HepG2 (cell line): Measurements from ENCODE around the gene TBRG4. TPM values are rescaled to one million over a fixed set of nuclear protein-coding genes. Genes with fewer than 3 reads are reported as not detected.

Source experiments
- ATAC-seq: fragments of 200-7000 bp; cut with Tn5 transposase; 3 replicates; pipeline ENCODE4 v1.9.1; 2020; ENCODE audit warnings: mild to moderate bottlenecking, moderate library complexity
- BruUV-seq: library from RNA; stranded (reverse); fragments of 400-500 nt; replicated peaks from 2 replicates; lab custom pipeline; 2021; lab: Mats Ljungman, UMichigan
- CTCF ChIA-PET: fragments of 300-600 bp; formaldehyde crosslinking; extraction: SDS; loops from one replicate; lab custom pipeline; 2021; ENCODE audit warnings: low total read pairs, inconsistent platforms, low intra/inter-chr PET ratio; lab: Yijun Ruan, JAX
- POLR2A ChIA-PET: fragments of 350-600 bp; sonication (Branson Sonifier 250); formaldehyde crosslinking; loops from one replicate; lab custom pipeline; 2020; ENCODE audit warnings: antibody characterized with exemption, inconsistent platforms; lab: Yijun Ruan, JAX
- DNase-seq: peaks from one replicate; pipeline ENCODE4 v3.0.0-alpha.2; 2015; ENCODE audit warnings: low spot score
- FAIRE-seq: peaks from 3 replicates; lab custom pipeline; 2011; peaks lifted over from hg19 to GRCh38; lab: Jason Lieb, UNC
- H2AFZ ChIP-seq: one replicate; pipeline ENCODE4 v1.6.1; 2011; ENCODE audit warnings: low read length, inconsistent platforms
- H3K27ac ChIP-seq: fragments of 300-600 bp; 3 replicates; pipeline ENCODE4 v1.8.0; 2011; ENCODE audit warnings: mixed run types, mild to moderate bottlenecking, mixed read lengths, low read length, inconsistent platforms; ENCODE audit not compliant: insufficient read depth; ENCODE audit errors: extremely low read length
- H3K27me3 ChIP-seq, 2 experiments: fragments of 200-600 bp in 1 of 2; 2 replicates in 1 of 2; 3 replicates in 1 of 2; pipeline versions ENCODE4 v1.6.0 to v1.8.0; 2011; ENCODE audit warnings: low read length in 2 of 2, mild to moderate bottlenecking in 2 of 2, moderate library complexity in 2 of 2, inconsistent platforms in 1 of 2; ENCODE audit not compliant: insufficient read depth in 2 of 2, control insufficient read depth in 1 of 2
- H3K36me3 ChIP-seq, 2 experiments: fragments of 200-600 bp in 1 of 2; replicated peaks in 1 of 2; 2 replicates in 1 of 2; 3 replicates in 1 of 2; pipeline versions ENCODE4 v1.5.1 to v1.8.0; 2011; ENCODE audit warnings: low read length in 2 of 2, inconsistent platforms in 1 of 2; ENCODE audit not compliant: insufficient read depth in 2 of 2, control insufficient read depth in 1 of 2
- H3K4me1 ChIP-seq: 2 replicates; pipeline ENCODE4 v1.5.1; 2012; ENCODE audit warnings: low read length, inconsistent platforms; ENCODE audit not compliant: insufficient read depth
- H3K4me2 ChIP-seq: 2 replicates; pipeline ENCODE4 v1.6.0; 2011; ENCODE audit warnings: low read depth, low read length, inconsistent platforms
- H3K4me3 ChIP-seq, 3 experiments: fragments of 200-600 bp in 1 of 3; sonication (generic), shearing (Covaris generic) in 1 of 3; replicated peaks in 1 of 3; 2 replicates each; pipeline ENCODE4 v1.5.1; 2011 to 2016; ENCODE audit warnings: low read length in 3 of 3, inconsistent platforms in 2 of 3, low read depth in 2 of 3, mild to moderate bottlenecking in 2 of 3, control low read depth in 1 of 3, mixed read lengths in 1 of 3; ENCODE audit not compliant: insufficient read depth in 1 of 3
- H3K79me2 ChIP-seq: one replicate; pipeline ENCODE4 v1.6.1; 2011; ENCODE audit warnings: low read length, inconsistent platforms; ENCODE audit not compliant: insufficient read depth
- H3K9ac ChIP-seq: 2 replicates; pipeline ENCODE4 v1.6.0; 2011; ENCODE audit warnings: mild to moderate bottlenecking, low read depth, low read length, inconsistent platforms; ENCODE audit not compliant: insufficient read depth
- H3K9me3 ChIP-seq: 2 replicates; pipeline ENCODE4 v1.5.1; 2012; ENCODE audit warnings: mild to moderate bottlenecking, low read length
- H4K20me1 ChIP-seq: 2 replicates; pipeline ENCODE4 v1.6.0; 2011; ENCODE audit warnings: inconsistent platforms, mild to moderate bottlenecking, low read length, moderate library complexity; ENCODE audit not compliant: insufficient read depth
- SMYD3 ChIP-seq: sonication (generic); formaldehyde crosslinking; IDR thresholded peaks from 2 replicates; pipeline ENCODE4 v1.8.1; 2023; ENCODE audit warnings: mild to moderate bottlenecking, missing genetic modification reagents
- SYNCRIP ChIP-seq: fragments of 200-400 bp; formaldehyde crosslinking; IDR thresholded peaks from 2 replicates; pipeline ENCODE4 v1.6.1; 2018; ENCODE audit warnings: mild to moderate bottlenecking, low read depth, low read length; ENCODE audit not compliant: insufficient read depth
- ZNF678 ChIP-seq: sonication (generic); formaldehyde crosslinking; IDR thresholded peaks from 2 replicates; pipeline ENCODE4 v1.4.0; 2020; ENCODE audit warnings: mild to moderate bottlenecking, missing genetic modification reagents
- WGBS: methylation state at CpG from one replicate; pipeline ENCODE4 v1.1.6; 2017; ENCODE audit warnings: low lambda C conversion rate; 5-methylcytosine and 5-hydroxymethylcytosine counted together
- in situ Hi-C: cut with HindIII; loops from 2 replicates; pipeline ENCODE4 v1.10.0; 2017; ENCODE audit warnings: low pct_unique_long_range_greater_than_20kb; ENCODE audit not compliant: extremely low pct_ligation_motif_present
- intact Hi-C: fragments of 100-400 bp; cut with micrococcal nuclease; formaldehyde crosslinking; loops from one replicate; pipeline ENCODE4 v1.10.0; 2022; ENCODE audit not compliant: unreplicated experiment
- polyA plus RNA-seq, 8 experiments: library from polyadenylated mRNA; depleted of rRNA in 3 of 8; stranded (reverse) in 7 of 8; unstranded in 1 of 8; fragments of >200 nt; fragmentation: Illumina TruSeq in 4 of 8; extraction: Trizol in 4 of 8; gene quantifications; 2 replicates each; pipeline versions ENCODE4 v1.2.1 to v1.2.3, GENCODE V29; 2011 to 2016; ENCODE audit warnings: low read depth in 4 of 8, missing spikeins in 1 of 8, mixed read lengths in 1 of 8; ENCODE audit not compliant: insufficient read depth in 1 of 8
- total RNA-seq, 5 experiments: library from RNA; depleted of rRNA; stranded (reverse); fragments of >200 nt; fragmentation: Illumina TruSeq; extraction: Trizol; gene quantifications; 2 replicates each; pipeline ENCODE4 v1.2.3, GENCODE V29; 2016; ENCODE audit warnings: low read depth in 1 of 5
- TF ChIP-seq, protein P1 (sequence below): sonication (generic); formaldehyde crosslinking; IDR thresholded peaks from 2 replicates; pipeline ENCODE4 v1.5.0; 2020; ENCODE audit warnings: mild to moderate bottlenecking, missing genetic modification reagents
- TF ChIP-seq, protein P2 (sequence below): sonication (generic); IDR thresholded peaks from 2 replicates; pipeline ENCODE4 v1.6.1; 2016; ENCODE audit warnings: low read depth, borderline replicate concordance
- TF ChIP-seq, protein P3 (sequence below): fragments of 450-650 bp; IDR thresholded peaks from 2 replicates; pipeline ENCODE4 v1.6.1; 2016

TBRG4 gene
- total and polyA plus RNA-seq, 2 of the 13 experiments (the other 11 are each of a cell fraction or from before 2014, with no cell fraction given) = 87.8 to 107 TPM

DNA sequence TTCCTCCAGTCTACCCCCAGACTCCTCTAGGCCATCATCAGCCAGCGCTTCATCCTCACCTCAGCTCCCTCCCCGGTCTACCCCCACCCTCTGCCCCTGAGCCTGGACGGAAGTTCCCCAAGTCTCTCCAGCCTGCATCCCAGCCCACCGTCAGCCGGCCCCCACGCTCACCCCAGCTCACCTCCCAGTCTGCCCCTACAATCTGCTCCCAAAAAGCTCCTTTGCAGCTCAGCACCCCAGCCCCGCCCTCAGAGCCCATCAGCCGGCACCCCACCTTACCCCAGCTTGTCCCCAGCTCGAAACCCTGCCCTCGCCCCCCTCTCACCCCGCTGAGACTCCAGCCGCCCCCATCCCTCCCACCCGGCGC is 45.8 kb upstream of the TBRG4 start (continued):
- TF ChIP-seq, protein P1, sequence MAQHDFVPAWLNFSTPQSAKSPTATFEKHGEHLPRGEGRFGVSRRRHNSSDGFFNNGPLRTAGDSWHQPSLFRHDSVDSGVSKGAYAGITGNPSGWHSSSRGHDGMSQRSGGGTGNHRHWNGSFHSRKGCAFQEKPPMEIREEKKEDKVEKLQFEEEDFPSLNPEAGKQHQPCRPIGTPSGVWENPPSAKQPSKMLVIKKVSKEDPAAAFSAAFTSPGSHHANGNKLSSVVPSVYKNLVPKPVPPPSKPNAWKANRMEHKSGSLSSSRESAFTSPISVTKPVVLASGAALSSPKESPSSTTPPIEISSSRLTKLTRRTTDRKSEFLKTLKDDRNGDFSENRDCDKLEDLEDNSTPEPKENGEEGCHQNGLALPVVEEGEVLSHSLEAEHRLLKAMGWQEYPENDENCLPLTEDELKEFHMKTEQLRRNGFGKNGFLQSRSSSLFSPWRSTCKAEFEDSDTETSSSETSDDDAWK = no peak
- TF ChIP-seq, protein P2, sequence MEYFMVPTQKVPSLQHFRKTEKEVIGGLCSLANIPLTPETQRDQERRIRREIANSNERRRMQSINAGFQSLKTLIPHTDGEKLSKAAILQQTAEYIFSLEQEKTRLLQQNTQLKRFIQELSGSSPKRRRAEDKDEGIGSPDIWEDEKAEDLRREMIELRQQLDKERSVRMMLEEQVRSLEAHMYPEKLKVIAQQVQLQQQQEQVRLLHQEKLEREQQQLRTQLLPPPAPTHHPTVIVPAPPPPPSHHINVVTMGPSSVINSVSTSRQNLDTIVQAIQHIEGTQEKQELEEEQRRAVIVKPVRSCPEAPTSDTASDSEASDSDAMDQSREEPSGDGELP = no peak
- TF ChIP-seq SYNCRIP (no peak), SMYD3 (CRISPR knock-in tag) (no peak)

DNA sequence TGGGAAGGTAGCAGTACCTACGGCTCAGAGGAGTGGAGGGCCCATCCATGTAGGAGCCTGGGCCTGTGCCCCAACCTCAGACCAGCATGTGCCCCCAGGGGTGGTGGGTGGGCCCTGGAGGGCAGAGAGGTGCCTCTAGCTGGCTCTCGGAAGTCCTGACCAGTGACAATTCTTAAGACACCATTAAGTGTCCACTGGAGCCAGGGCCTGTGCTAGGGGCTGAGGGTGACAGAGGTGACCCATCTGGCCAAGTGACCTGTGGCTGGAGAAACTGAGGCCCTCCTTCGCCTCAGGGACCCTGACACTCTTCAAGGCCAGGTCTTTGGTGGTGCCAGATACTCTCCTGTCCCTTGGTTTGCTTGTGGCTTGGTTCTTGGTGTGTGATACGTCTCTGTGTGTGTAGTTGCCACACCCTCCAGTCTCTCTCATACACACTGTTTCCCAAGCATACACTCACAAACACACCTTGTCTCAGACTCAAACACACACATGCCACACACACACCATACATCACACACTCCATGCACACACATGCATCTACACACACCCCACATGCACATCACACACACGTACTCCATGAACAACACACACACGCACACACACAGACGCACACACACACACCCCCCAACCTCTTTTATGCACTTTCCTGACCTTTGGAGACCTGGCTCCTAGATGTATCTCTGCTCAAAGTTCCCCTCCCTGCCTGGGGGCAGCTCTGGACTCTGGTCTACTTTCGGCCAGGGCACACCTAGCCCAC is 45.2 kb upstream of the TBRG4 start:
- H3K4me2 ChIP-seq = no peak overlapping the region
- intact Hi-C loops = loop anchor here (10.0 kb wide), 1 partner anchor 428 kb away; no protein-coding TSS in a partner anchor

More for the DNA sequence above, 45.2 kb upstream of the TBRG4 start:
- TF ChIP-seq, protein P3, sequence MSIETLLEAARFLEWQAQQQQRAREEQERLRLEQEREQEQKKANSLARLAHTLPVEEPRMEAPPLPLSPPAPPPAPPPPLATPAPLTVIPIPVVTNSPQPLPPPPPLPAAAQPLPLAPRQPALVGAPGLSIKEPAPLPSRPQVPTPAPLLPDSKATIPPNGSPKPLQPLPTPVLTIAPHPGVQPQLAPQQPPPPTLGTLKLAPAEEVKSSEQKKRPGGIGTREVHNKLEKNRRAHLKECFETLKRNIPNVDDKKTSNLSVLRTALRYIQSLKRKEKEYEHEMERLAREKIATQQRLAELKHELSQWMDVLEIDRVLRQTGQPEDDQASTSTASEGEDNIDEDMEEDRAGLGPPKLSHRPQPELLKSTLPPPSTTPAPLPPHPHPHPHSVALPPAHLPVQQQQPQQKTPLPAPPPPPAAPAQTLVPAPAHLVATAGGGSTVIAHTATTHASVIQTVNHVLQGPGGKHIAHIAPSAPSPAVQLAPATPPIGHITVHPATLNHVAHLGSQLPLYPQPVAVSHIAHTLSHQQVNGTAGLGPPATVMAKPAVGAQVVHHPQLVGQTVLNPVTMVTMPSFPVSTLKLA = peak; percentile 80
- no peak for TF ChIP-seq ZNF678
- Histone ChIP-seq H2AFZ (no peak overlapping the region), H3K79me2 (no peaks in the 10 kb centered on the region), H3K4me1 (no peaks in the 10 kb centered on the region), H3K9me3 (no peaks in the 10 kb centered on the region), H3K27me3 (peaks cover 7 to 59% of the 10 kb centered on the region in 2 experiments; a peak in 4 of 5 replicates), H3K36me3 (no peaks in the 10 kb centered on the region), H3K27ac (no peak overlapping the region), H4K20me1 (no peaks in the 10 kb centered on the region), H3K4me3 (no peak overlapping the region), H3K9ac (no peak overlapping the region)
- DNase-seq (no peak), ATAC-seq (no peak), FAIRE-seq (no peak)
- WGBS = 35% methylated on average over 6 of the region's 8 CpGs
- CTCF ChIA-PET = interaction anchor here (1.1 kb wide), 1 partner anchor 104 kb away, joined by 3 read pairs; no protein-coding TSS in a partner anchor
- in situ Hi-C loops = loop anchor here (25.0 kb wide), 1 partner anchor 431 kb away; no protein-coding TSS in a partner anchor
- BruUV-seq = no TSS peak
- POLR2A ChIA-PET = no interaction called here
